ENCODE data around the gene CEBPG. TPM values are rescaled to one million over a fixed set of nuclear protein-coding genes. Genes with fewer than 3 reads are reported as not detected.

Gene CEBPG
- total RNA-seq, 1 donor from 2014 or later = 13.0 TPM

DNA sequence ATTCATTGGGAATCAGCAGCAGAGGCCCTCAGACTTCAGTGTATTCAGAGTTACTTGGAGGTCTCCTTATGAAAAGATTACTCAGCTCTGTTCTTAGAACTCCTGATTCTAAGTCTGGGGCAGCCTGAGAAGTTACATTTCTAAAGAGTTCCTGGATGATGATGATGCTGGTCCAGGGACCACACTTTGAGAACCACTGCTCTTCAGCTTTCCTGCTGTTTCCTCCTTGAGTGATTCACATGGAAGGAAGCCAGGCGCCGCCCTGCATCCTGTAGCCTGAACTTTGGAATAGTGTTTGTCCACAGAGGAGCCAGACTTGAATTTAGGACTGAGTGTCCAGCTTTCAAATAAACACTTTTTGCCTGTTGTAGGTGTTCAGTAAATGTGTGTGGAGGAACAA is 2.9 kb downstream of the CEBPG start:
- no peaks in the 10 kb centered on the region for H3K27me3 ChIP-seq (ENCODE audit: low read depth)
- TF ChIP-seq, protein P1, sequence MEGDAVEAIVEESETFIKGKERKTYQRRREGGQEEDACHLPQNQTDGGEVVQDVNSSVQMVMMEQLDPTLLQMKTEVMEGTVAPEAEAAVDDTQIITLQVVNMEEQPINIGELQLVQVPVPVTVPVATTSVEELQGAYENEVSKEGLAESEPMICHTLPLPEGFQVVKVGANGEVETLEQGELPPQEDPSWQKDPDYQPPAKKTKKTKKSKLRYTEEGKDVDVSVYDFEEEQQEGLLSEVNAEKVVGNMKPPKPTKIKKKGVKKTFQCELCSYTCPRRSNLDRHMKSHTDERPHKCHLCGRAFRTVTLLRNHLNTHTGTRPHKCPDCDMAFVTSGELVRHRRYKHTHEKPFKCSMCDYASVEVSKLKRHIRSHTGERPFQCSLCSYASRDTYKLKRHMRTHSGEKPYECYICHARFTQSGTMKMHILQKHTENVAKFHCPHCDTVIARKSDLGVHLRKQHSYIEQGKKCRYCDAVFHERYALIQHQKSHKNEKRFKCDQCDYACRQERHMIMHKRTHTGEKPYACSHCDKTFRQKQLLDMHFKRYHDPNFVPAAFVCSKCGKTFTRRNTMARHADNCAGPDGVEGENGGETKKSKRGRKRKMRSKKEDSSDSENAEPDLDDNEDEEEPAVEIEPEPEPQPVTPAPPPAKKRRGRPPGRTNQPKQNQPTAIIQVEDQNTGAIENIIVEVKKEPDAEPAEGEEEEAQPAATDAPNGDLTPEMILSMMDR (IDR thresholded peaks at IDR 0.05; ENCODE audit: borderline replicate concordance) = no peak
- H3K27ac ChIP-seq (replicated peaks) = peak overlapping the region; percentile 95
- peaks cover 60% of the 10 kb centered on the region for H3K4me1 ChIP-seq
- H3K4me3 ChIP-seq = no peak overlapping the region
- H3K9me3 ChIP-seq (replicated peaks) = no peaks in the 10 kb centered on the region
- peaks cover 16% of the 10 kb centered on the region for H3K36me3 ChIP-seq
- peak; percentile 80 for DNase-seq
- intact Hi-C loops (cut with micrococcal nuclease) = no loop called here

- H3K36me3 ChIP-seq = peaks cover 17% of the 10 kb centered on the region
- peak overlapping the region; percentile 95 for H3K27ac ChIP-seq (replicated peaks)
- TF ChIP-seq, protein P1 (IDR thresholded peaks at IDR 0.05; ENCODE audit: borderline replicate concordance) = no peak
- H3K4me3 ChIP-seq = peak overlapping the region; percentile 24
- no peak for DNase-seq
- no peaks in the 10 kb centered on the region for H3K27me3 ChIP-seq (ENCODE audit: low read depth)
- H3K4me1 ChIP-seq = peaks cover 66% of the 10 kb centered on the region
- H3K9me3 ChIP-seq (replicated peaks) = no peaks in the 10 kb centered on the region
- intact Hi-C loops (cut with micrococcal nuclease) = no loop called here
These were observed 3.5 kb downstream of the CEBPG start for GRCh38 chr19:33376941-33377557.

- H3K36me3 ChIP-seq = peaks cover 17% of the 10 kb centered on the region
- H3K9me3 ChIP-seq (replicated peaks) = no peaks in the 10 kb centered on the region
- intact Hi-C loops (cut with micrococcal nuclease) = no loop called here
- TF ChIP-seq, protein P1 (IDR thresholded peaks at IDR 0.05; ENCODE audit: borderline replicate concordance) = no peak
- H3K4me3 ChIP-seq = no peak overlapping the region
- peak overlapping the region; percentile 95 for H3K27ac ChIP-seq (replicated peaks)
- DNase-seq = no peak
- H3K27me3 ChIP-seq (ENCODE audit: low read depth) = no peaks in the 10 kb centered on the region
- peaks cover 73% of the 10 kb centered on the region for H3K4me1 ChIP-seq
These were observed 4.3 kb downstream of the CEBPG start for GRCh38 chr19:33377586-33378475.

DNA sequence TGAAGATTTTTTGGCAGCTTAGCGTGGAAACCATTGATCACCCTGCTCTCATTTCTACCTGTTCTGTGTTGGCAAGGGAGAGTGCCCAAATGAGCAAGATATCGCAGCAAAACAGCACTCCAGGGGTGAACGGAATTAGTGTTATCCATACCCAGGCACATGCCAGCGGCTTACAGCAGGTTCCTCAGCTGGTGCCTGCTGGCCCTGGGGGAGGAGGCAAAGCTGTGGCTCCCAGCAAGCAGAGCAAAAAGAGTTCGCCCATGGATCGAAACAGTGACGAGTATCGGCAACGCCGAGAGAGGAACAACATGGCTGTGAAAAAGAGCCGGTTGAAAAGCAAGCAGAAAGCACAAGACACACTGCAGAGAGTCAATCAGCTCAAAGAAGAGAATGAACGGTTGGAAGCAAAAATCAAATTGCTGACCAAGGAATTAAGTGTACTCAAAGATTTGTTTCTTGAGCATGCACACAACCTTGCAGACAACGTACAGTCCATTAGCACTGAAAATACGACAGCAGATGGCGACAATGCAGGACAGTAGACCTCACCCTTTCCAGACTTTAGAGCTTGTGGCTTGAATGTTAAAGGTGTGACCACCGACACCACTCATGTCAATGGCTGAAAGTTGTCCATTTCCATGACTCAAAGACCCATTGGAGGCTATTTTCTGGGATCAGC is 5.8 kb downstream of the CEBPG start:
- H3K4me1 ChIP-seq = peaks cover 81% of the 10 kb centered on the region

DNA sequence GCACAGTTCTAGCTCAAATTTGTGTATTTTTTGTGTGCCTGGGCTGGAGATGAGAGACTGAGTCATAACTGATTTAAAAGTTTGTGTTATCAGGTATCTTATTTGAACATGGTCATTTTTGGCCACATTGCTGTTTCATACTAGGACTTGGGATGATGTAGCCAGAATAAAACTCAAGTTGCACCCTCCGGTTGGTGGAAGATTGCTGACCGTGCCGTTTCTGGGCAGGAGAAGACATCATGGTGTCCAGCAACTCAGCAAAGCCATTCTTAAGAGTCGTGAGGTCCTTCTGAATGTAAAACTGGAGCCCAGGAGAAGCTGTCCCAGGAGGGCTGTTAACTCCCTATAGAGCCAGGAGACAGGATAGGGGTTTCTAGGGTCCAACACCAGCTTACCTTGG is 7.6 kb downstream of the CEBPG start:
- TF ChIP-seq, protein P1 (IDR thresholded peaks at IDR 0.05; ENCODE audit: borderline replicate concordance) = no peak
- intact Hi-C loops (cut with micrococcal nuclease) = no loop called here
- peaks cover 71% of the 10 kb centered on the region for H3K4me1 ChIP-seq
- H3K36me3 ChIP-seq = peaks cover 17% of the 10 kb centered on the region
- no peaks in the 10 kb centered on the region for H3K27me3 ChIP-seq (ENCODE audit: low read depth)
- no peaks in the 10 kb centered on the region for H3K9me3 ChIP-seq (replicated peaks)
- H3K27ac ChIP-seq (replicated peaks) = no peak overlapping the region
- no peak for DNase-seq
- no peak overlapping the region for H3K4me3 ChIP-seq

More for the DNA sequence above, 5.8 kb downstream of the CEBPG start:
- no peaks in the 10 kb centered on the region for H3K9me3 ChIP-seq (replicated peaks)
- DNase-seq = no peak
- H3K27me3 ChIP-seq (ENCODE audit: low read depth) = no peaks in the 10 kb centered on the region
- TF ChIP-seq, protein P1 (IDR thresholded peaks at IDR 0.05; ENCODE audit: borderline replicate concordance) = no peak
- no peak overlapping the region for H3K4me3 ChIP-seq
- H3K36me3 ChIP-seq = peaks cover 17% of the 10 kb centered on the region
- no peak overlapping the region for H3K27ac ChIP-seq (replicated peaks)
- intact Hi-C loops (cut with micrococcal nuclease) = no loop called here

Measured in left ventricle myocardium inferior (tissue), 1 donor.